Dendritic cell treated with granulocyte-macrophage colony-stimulating factor and Interleukin-4, amounts not matched to agents 40 ng/mL and 50 ng/mL, for 4 days (primary cell): Measurements from ENCODE around the gene ZNRF1.

ENCODE experiments used
- H3K27ac Mint-ChIP-seq: one replicate; pipeline ENCODE4 v1.8.0; 2022; ENCODE audit warnings: mild to moderate bottlenecking, mixed read lengths
- H3K27me3 Mint-ChIP-seq: one replicate; pipeline ENCODE4 v1.8.0; 2022; ENCODE audit warnings: mild to moderate bottlenecking, mixed read lengths
- H3K36me3 Mint-ChIP-seq: one replicate; pipeline ENCODE4 v1.8.0; 2022; ENCODE audit warnings: low read depth, mixed read lengths
- H3K4me1 Mint-ChIP-seq: one replicate; pipeline ENCODE4 v1.8.0; 2022; ENCODE audit warnings: low read depth, mixed read lengths
- H3K4me3 Mint-ChIP-seq: one replicate; pipeline ENCODE4 v1.8.0; 2022; ENCODE audit warnings: mild to moderate bottlenecking, moderate library complexity, mixed read lengths
- H3K9me3 Mint-ChIP-seq: one replicate; pipeline ENCODE4 v1.8.0; 2022; ENCODE audit warnings: mixed read lengths
- intact Hi-C: fragments of 100-400 bp; cut with micrococcal nuclease; formaldehyde crosslinking; loops from one replicate; pipeline ENCODE4 v1.15.0; 2022

The ZNRF1 gene

GRCh38 chr16:74991268-74991592 lies 7.6 kb upstream of the ZNRF1 start:
- no peak overlapping the region for H3K27ac Mint-ChIP-seq
- no peaks in the 10 kb centered on the region for H3K36me3 Mint-ChIP-seq
- H3K9me3 Mint-ChIP-seq, result no peaks in the 10 kb centered on the region
- H3K4me1 Mint-ChIP-seq, result peaks cover 6% of the 10 kb centered on the region
- no peak overlapping the region for H3K4me3 Mint-ChIP-seq
- H3K27me3 Mint-ChIP-seq, result peaks cover 18% of the 10 kb centered on the region
- intact Hi-C loops, result no loop called here

GRCh38 chr16:74991593-74992403 lies 7.0 kb upstream of the ZNRF1 start:
- no peak overlapping the region for H3K4me3 Mint-ChIP-seq
- H3K36me3 Mint-ChIP-seq, result no peaks in the 10 kb centered on the region
- intact Hi-C loops, result no loop called here
- H3K9me3 Mint-ChIP-seq, result no peaks in the 10 kb centered on the region
- no peak overlapping the region for H3K27ac Mint-ChIP-seq
- peaks cover 6% of the 10 kb centered on the region for H3K4me1 Mint-ChIP-seq
- peaks cover 18% of the 10 kb centered on the region for H3K27me3 Mint-ChIP-seq

DNA sequence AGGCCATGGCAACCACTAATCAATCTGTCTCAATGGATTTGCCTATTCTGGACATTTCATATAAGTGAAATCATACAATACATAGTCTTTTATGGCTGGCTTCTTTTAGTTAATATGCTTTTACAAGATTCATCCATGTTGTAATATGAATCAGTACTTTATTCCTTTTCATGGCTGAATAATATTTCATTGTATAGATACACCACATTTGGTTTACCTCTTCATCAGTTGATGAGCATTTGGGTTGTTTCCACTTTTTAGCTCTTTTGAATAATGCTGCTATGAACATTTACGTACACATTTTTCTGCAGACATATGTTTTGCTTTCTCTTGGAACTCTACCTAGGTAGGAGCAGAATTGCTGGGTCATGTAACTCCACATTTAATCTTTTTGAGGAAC lies 2.8 kb upstream of the ZNRF1 start:
- H3K27me3 Mint-ChIP-seq, result peaks cover 28% of the 10 kb centered on the region
- no peaks in the 10 kb centered on the region for H3K9me3 Mint-ChIP-seq
- peaks cover 12% of the 10 kb centered on the region for H3K36me3 Mint-ChIP-seq
- H3K4me3 Mint-ChIP-seq, result no peak overlapping the region
- intact Hi-C loops, result no loop called here
- H3K27ac Mint-ChIP-seq, result no peak overlapping the region
- peaks cover 29% of the 10 kb centered on the region for H3K4me1 Mint-ChIP-seq

- Mint-ChIP-seq H3K27ac (no peak overlapping the region), H3K27me3 (peaks cover 30% of the 10 kb centered on the region), H3K36me3 (peaks cover 12% of the 10 kb centered on the region), H3K9me3 (no peaks in the 10 kb centered on the region), H3K4me3 (no peak overlapping the region), H3K4me1 (peaks cover 40% of the 10 kb centered on the region)
- intact Hi-C loops, result no loop called here
These were observed 1.8 kb upstream of the ZNRF1 start for GRCh38 chr16:74997042-74997491.

DNA sequence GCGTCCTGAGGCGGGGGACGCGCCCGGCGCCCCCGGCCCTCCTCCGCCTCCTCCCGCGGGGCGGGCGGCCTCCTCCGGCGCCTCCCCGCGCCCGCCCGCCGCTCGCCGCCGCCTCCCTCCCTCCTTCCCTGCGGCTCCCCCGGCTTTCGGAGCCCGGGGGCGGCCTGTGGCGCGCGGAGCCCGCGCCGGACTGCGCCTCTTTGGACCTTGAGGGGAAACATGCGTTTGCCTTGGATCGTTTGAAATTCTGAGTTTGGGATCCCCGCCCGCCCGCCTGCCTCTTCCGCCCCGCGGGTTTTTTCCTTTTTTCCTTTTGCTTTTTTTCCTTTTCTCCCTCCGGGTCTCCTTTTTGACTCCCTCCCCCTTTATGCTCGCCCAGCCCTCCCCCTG lies 390 bp downstream of the ZNRF1 start:
- Mint-ChIP-seq H3K9me3 (no peaks in the 10 kb centered on the region), H3K27me3 (peaks cover 23% of the 10 kb centered on the region), H3K36me3 (peaks cover 12% of the 10 kb centered on the region), H3K27ac (peak overlapping the region; percentile 78), H3K4me1 (peaks cover 44% of the 10 kb centered on the region), H3K4me3 (peak overlapping the region; percentile 85)
- intact Hi-C loops, result no loop called here

DNA sequence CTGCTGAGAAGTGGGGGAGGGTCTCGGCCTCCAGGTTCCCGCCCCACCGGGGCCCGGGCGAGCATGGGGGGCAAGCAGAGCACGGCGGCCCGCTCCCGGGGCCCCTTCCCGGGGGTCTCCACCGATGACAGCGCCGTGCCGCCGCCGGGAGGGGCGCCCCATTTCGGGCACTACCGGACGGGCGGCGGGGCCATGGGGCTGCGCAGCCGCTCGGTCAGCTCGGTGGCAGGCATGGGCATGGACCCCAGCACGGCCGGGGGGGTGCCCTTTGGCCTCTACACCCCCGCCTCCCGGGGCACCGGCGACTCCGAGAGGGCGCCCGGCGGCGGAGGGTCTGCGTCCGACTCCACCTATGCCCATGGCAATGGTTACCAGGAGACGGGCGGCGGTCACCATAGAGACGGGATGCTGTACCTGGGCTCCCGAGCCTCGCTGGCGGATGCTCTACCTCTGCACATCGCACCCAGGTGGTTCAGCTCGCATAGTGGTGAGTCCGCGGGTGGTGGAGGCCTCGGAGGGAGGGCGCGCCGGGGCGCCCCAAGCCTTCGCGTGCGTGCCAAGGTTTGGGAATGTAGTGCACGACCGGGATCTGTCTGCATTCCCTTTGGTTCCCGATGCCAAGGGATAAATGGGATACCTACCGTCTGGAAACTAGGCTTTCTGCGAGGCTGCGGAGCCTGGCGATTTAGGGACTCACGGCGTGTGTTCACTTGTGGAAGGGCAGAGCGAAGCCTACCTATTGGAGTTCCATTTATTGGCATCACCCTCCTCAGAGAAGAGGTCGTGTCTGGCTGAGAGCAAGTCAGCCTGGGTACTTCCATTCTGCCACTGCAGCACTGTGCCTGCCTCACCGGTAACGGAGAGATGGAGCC lies 1.0 kb downstream of the ZNRF1 start:
- H3K36me3 Mint-ChIP-seq, result peaks cover 12% of the 10 kb centered on the region
- peak overlapping the region; percentile 78 for H3K27ac Mint-ChIP-seq
- intact Hi-C loops, result no loop called here
- H3K9me3 Mint-ChIP-seq, result no peaks in the 10 kb centered on the region
- H3K4me1 Mint-ChIP-seq, result peaks cover 44% of the 10 kb centered on the region
- H3K27me3 Mint-ChIP-seq, result peaks cover 23% of the 10 kb centered on the region
- peak overlapping the region; percentile 85 for H3K4me3 Mint-ChIP-seq

GRCh38 chr16:75000481-75001081 lies 1.8 kb downstream of the ZNRF1 start:
- Mint-ChIP-seq H3K9me3 (no peaks in the 10 kb centered on the region), H3K27me3 (peaks cover 23% of the 10 kb centered on the region), H3K4me3 (peak overlapping the region; percentile 85), H3K27ac (peak overlapping the region; percentile 78), H3K4me1 (peaks cover 44% of the 10 kb centered on the region), H3K36me3 (peaks cover 12% of the 10 kb centered on the region)
- intact Hi-C loops, result no loop called here

GRCh38 chr16:75002474-75002873 lies 3.6 kb downstream of the ZNRF1 start:
- Mint-ChIP-seq H3K36me3 (peaks cover 12% of the 10 kb centered on the region), H3K9me3 (no peaks in the 10 kb centered on the region), H3K27me3 (peaks cover 21% of the 10 kb centered on the region), H3K4me3 (no peak overlapping the region), H3K4me1 (peaks cover 44% of the 10 kb centered on the region), H3K27ac (no peak overlapping the region)
- intact Hi-C loops, result no loop called here

- Mint-ChIP-seq H3K27me3 (peaks cover 21% of the 10 kb centered on the region), H3K27ac (no peak overlapping the region), H3K4me1 (peaks cover 34% of the 10 kb centered on the region), H3K36me3 (peaks cover 12% of the 10 kb centered on the region), H3K9me3 (no peaks in the 10 kb centered on the region), H3K4me3 (no peak overlapping the region)
- intact Hi-C loops, result no loop called here
These were observed 5.1 kb downstream of the ZNRF1 start for GRCh38 chr16:75003931-75004330.

DNA sequence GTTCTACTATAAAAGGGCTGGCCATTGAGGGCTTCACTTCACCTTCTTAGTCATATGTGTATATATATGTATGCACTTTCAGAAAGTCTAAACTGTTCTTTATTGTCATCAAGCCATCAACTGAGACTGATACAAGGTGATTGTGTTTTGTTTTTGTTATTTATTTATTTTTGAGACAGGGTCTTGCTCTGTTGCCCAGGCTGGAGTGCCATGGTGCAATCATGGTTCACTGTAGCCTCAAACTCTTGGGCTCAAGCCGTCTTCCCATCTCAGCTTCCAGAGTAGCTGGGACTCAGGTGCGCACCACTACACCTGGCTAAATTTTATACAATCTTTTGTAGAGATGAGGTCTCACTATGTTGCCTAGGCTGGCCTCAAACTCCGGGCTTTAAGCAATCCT lies 5.6 kb downstream of the ZNRF1 start:
- H3K36me3 Mint-ChIP-seq, result peaks cover 8% of the 10 kb centered on the region
- peaks cover 37% of the 10 kb centered on the region for H3K4me1 Mint-ChIP-seq
- H3K4me3 Mint-ChIP-seq, result no peak overlapping the region
- intact Hi-C loops, result no loop called here
- H3K9me3 Mint-ChIP-seq, result no peaks in the 10 kb centered on the region
- no peak overlapping the region for H3K27ac Mint-ChIP-seq
- peaks cover 21% of the 10 kb centered on the region for H3K27me3 Mint-ChIP-seq

GRCh38 chr16:75005697-75006096 lies 6.9 kb downstream of the ZNRF1 start:
- Mint-ChIP-seq H3K36me3 (no peaks in the 10 kb centered on the region), H3K27me3 (peaks cover 12% of the 10 kb centered on the region), H3K4me1 (peaks cover 32% of the 10 kb centered on the region), H3K4me3 (no peak overlapping the region), H3K9me3 (no peaks in the 10 kb centered on the region), H3K27ac (no peak overlapping the region)
- intact Hi-C loops, result no loop called here

DNA sequence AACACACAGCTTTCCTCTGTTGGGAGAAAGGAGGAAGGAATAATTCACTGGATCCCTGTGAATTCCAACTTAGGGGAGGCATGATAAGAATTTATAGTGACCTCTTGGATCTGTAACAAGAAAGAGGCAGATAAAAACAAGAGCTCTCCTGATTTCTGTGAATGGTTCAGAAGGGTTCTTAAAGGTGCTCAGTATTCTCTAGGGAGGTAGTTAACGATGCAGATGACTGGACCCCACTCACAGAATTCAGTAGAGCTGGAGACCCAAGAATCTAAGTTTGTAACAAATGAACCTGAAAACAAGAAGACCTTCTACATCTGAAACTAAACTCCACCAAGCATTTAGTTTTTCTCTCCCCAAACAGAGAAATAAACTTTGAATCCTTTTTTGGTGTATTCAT lies 8.6 kb downstream of the ZNRF1 start:
- intact Hi-C loops, result no loop called here

GRCh38 chr16:75010427-75010826 lies 11.6 kb downstream of the ZNRF1 start:
- H3K27me3 Mint-ChIP-seq, result no peaks in the 10 kb centered on the region
- peaks cover 30% of the 10 kb centered on the region for H3K4me1 Mint-ChIP-seq
- H3K27ac Mint-ChIP-seq, result no peak overlapping the region

More for the DNA sequence above, 8.6 kb downstream of the ZNRF1 start:
- Mint-ChIP-seq H3K4me1 (peaks cover 26% of the 10 kb centered on the region), H3K4me3 (no peak overlapping the region), H3K36me3 (no peaks in the 10 kb centered on the region), H3K27me3 (no peaks in the 10 kb centered on the region), H3K9me3 (no peaks in the 10 kb centered on the region), H3K27ac (no peak overlapping the region)

More at GRCh38 chr16:75010427-75010826, 11.6 kb downstream of the ZNRF1 start:
- H3K9me3 Mint-ChIP-seq, result no peaks in the 10 kb centered on the region
- no peaks in the 10 kb centered on the region for H3K36me3 Mint-ChIP-seq
- intact Hi-C loops, result no loop called here
- H3K4me3 Mint-ChIP-seq, result no peak overlapping the region
